RPMI7951 (cell line): ENCODE data around the gene ROGDI. TPM values are rescaled to one million over a fixed set of nuclear protein-coding genes. Genes with fewer than 3 reads are reported as not detected.

Experiments
- DNase-seq: peaks from one replicate; pipeline ENCODE4 v3.0.0-alpha.2; 2012; ENCODE audit warnings: low read depth
- total RNA-seq: library from RNA; depleted of rRNA; stranded (reverse); fragments of >200 nt; shearing (Covaris generic); gene quantifications from 2 replicates; pipeline ENCODE4 v1.2.3, GENCODE V29; 2014

The ROGDI gene
- total RNA-seq, 1 experiment from 2014 or later, result 13.1 TPM

GRCh38 chr16:4767872-4768548 lies 34.4 kb downstream of the ROGDI start:
- peak; percentile 55 for DNase-seq

GRCh38 chr16:4766875-4767628 lies 35.4 kb downstream of the ROGDI start, which contains the start of gene ZNF500:
TSS of gene ZNF500 (minus strand) at chr16:4767162. CDS start at chr16:4765978, 1,184 bp downstream.
- peak; percentile 92 for DNase-seq

GRCh38 chr16:4765511-4766474 lies 36.6 kb downstream of the ROGDI start:
- DNase-seq, result no peak

GRCh38 chr16:4763791-4764190 lies 38.6 kb downstream of the ROGDI start:
- DNase-seq, result no peak

- no peak for DNase-seq
These were observed 40.2 kb downstream of the ROGDI start for GRCh38 chr16:4762205-4762604.

GRCh38 chr16:4760221-4760910 lies 42.1 kb downstream of the ROGDI start:
- no peak for DNase-seq

GRCh38 chr16:4755687-4756086 lies 46.7 kb downstream of the ROGDI start:
- no peak for DNase-seq

- no peak for DNase-seq
These were observed 47.6 kb downstream of the ROGDI start for GRCh38 chr16:4754865-4755264.

- DNase-seq, result no peak
These were observed 49.2 kb downstream of the ROGDI start for GRCh38 chr16:4753227-4753626.

GRCh38 chr16:4752351-4753100 lies 49.9 kb downstream of the ROGDI start:
- DNase-seq, result no peak

GRCh38 chr16:4750896-4751295 lies 51.5 kb downstream of the ROGDI start:
- DNase-seq, result no peak

- no peak for DNase-seq
These were observed 52.7 kb downstream of the ROGDI start for GRCh38 chr16:4749700-4750257.

GRCh38 chr16:4748682-4749411 lies 53.6 kb downstream of the ROGDI start:
- no peak for DNase-seq

- no peak for DNase-seq
These were observed 54.3 kb downstream of the ROGDI start for GRCh38 chr16:4747906-4748681.

- no peak for DNase-seq
These were observed 55.4 kb downstream of the ROGDI start for GRCh38 chr16:4746991-4747574.
